ENCODE results near the gene ABL1.

ABL1 gene

DNA sequence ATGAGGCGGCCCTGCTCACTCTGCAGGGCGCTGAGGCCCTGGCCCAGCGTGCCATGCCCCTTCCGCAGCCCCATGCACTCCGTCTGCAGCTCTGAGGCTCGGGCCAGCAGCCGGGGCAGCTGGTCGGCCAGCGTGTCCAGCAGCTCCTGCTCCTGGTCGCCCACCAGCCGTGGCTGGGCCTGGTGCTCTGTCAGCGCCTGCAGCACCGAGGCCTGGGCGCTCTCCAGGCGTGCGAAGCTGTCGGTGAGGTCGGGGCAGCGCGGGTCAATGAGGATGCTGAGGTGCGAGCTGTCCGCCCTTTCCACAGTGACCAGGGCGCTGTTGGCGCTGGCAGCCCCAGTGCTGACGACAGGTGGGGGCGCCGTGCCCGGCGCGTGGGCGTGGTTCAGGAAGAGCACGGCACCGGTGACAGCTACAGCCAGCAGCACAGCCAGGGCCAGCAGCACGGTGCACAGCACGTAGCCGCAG lies 94.6 kb downstream of the ABL1 start:
- TF ChIP-seq, protein P1, sequence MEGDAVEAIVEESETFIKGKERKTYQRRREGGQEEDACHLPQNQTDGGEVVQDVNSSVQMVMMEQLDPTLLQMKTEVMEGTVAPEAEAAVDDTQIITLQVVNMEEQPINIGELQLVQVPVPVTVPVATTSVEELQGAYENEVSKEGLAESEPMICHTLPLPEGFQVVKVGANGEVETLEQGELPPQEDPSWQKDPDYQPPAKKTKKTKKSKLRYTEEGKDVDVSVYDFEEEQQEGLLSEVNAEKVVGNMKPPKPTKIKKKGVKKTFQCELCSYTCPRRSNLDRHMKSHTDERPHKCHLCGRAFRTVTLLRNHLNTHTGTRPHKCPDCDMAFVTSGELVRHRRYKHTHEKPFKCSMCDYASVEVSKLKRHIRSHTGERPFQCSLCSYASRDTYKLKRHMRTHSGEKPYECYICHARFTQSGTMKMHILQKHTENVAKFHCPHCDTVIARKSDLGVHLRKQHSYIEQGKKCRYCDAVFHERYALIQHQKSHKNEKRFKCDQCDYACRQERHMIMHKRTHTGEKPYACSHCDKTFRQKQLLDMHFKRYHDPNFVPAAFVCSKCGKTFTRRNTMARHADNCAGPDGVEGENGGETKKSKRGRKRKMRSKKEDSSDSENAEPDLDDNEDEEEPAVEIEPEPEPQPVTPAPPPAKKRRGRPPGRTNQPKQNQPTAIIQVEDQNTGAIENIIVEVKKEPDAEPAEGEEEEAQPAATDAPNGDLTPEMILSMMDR (IDR thresholded peaks at IDR 0.05; ENCODE audit: low read depth, low read length): no peak
- in situ Hi-C loops (cut with HindIII; ENCODE audit: low sequenced_read_pairs): no loop called here
- H3K4me3 ChIP-seq (ENCODE audit: low read depth, low read length): no peak overlapping the region
- no peak for DNase-seq (ENCODE audit: low read depth, low spot score)

DNA sequence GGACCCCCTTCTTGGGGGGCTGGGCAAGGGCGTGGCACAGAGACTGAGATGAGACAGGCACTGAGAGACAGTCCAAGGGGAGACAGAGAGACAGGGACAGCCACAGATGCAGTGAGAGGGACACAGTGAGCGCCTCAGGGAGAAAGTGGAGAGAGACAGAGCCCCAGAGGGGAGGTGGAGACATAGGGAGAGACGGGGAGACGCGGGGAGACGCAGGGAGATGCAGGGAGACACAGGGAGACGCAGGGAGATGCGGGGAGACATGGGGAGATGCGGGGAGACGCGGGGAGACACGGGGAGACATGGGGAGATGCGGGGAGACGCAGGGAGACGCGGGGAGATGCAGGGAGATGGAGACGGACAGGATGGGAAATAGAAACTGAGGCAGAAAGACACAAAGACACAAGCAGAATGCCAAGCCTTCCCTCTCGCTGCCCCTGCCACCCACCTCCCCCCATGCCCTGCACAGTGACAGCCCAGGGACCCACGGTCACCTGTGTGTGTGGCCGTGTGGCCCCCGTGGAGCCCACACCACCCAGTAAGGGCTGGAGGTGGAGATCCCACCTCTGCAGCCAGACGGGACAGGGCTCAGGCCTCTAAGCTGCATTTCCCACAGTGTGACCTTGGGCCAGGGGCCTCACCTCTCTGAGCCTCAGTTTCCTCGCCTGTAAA lies 95.2 kb downstream of the ABL1 start:
- in situ Hi-C loops (cut with HindIII; ENCODE audit: low sequenced_read_pairs): no loop called here
- no peak overlapping the region for H3K4me3 ChIP-seq (ENCODE audit: low read depth, low read length)
- TF ChIP-seq, protein P1 (IDR thresholded peaks at IDR 0.05; ENCODE audit: low read depth, low read length): no peak
- no peak for DNase-seq (ENCODE audit: low read depth, low spot score)

DNA sequence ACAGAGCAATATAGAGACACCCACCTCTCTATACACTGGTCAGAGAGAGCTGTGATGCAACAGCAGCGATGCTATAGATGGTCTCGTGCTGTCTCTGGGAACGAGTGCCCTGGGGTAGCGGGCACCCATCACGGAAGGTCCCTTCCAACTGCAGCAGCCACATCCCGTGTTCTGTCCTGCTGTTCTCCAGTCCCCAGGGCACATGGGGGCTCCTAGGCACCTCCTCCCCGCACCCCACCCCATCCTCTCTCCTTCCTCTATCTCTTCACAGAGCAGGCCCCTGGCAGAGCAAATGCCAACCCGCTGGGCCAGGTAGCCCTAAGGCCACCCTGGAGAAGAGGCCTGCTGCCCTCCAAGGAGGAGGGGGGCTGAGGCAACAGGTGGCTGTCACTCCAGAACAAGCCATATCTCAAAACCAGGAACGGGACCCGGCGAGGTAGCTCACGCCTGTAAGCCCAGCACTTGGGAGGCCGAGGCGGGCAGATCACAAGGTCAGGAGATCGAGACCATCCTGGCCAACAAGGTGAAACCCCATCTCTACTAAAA lies 95.8 kb downstream of the ABL1 start:
- in situ Hi-C loops (cut with HindIII; ENCODE audit: low sequenced_read_pairs): no loop called here
- H3K4me3 ChIP-seq (ENCODE audit: low read depth, low read length): no peak overlapping the region
- TF ChIP-seq, protein P1 (IDR thresholded peaks at IDR 0.05; ENCODE audit: low read depth, low read length): no peak
- DNase-seq (ENCODE audit: low read depth, low spot score): no peak

DNA sequence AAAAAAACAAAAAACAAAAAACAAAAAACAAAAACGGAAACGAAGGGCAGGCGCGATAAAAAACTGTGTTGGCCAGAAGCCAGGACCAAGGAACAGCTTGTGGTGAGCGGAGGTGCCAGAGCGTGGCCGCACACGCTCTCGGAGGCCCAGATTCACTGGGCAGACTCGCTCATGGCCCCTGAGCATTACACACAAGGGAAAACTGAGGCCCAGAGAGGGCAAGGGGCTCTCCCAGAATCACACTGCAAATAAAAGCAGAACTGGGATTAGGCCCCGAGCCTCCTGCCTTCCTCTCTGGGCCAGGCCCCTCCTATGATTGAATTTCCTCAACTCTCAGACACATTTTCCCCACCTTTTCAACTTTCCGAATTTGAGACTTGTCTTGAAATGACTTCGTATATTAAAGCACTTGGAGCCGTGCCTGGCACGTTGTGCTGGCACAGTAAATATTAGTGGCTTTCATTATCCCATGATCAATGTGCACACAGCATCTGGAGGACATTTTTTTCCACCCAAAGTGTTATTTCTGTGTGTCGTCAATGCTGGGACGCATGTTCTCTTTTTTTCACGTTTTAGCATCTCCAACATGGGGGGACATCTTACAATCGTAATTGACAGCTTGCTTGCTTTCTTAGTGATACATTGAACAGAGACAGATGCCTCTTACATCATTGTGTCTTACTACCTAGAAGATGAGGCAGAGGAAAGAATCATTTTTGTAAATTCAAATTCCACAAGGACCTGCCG lies 96.6 kb downstream of the ABL1 start:
- TF ChIP-seq, protein P1 (IDR thresholded peaks at IDR 0.05; ENCODE audit: low read depth, low read length): no peak
- no peak for DNase-seq (ENCODE audit: low read depth, low spot score)
- H3K4me3 ChIP-seq (ENCODE audit: low read depth, low read length): no peak overlapping the region
- in situ Hi-C loops (cut with HindIII; ENCODE audit: low sequenced_read_pairs): no loop called here

DNA sequence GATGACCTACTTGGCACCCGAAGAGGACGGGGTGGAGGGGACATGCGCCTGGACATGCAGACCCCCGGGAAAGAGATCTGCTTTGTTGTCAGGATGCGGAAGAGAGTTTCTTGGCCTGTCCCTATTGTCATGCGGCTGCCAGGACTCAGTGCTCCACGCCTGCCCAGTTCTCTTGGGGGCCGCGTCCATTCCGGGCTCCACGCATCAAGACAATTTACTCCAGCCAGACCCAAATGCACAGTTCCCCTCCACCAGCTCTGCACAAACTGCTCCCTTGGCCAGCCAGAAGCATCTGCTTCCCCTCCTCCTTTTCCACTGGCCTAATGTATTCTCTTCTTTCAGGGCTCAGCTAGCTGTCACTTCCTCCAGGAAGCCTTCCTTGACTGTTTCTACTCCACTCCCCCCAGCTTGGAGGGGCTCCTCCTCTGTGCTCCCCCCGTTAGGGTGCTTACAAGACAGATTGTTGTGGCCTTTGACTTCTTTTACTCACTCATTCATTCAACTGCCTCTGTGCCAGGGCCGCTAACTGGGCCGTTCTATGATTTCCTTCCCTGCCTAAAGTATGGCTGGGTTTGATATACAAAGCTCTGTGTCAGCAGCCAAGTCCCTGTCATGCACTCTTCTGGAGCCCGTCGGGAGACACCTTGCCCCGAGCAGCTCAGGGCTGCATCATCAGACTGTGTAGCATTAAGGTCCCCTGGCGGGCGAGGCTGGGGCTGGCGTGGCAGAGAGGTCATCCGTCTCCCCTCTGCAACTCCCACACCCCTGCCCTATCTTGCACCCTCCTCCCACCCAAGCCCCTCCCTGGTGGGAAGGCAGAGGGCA lies 97.4 kb downstream of the ABL1 start:
- TF ChIP-seq, protein P1 (IDR thresholded peaks at IDR 0.05; ENCODE audit: low read depth, low read length): peak; percentile 11
- DNase-seq (ENCODE audit: low read depth, low spot score): no peak
- H3K4me3 ChIP-seq (ENCODE audit: low read depth, low read length): no peak overlapping the region
- in situ Hi-C loops (cut with HindIII; ENCODE audit: low sequenced_read_pairs): no loop called here

Data from astrocyte of the spinal cord (primary cell).